COLO829 (cell line): ENCODE measurements around the gene BBX.
"Not testable (repeated sequence)": the region's sequence is repeated elsewhere in the genome, so short reads cannot be mapped to it uniquely, and the experiment has no call there.

ENCODE experiments used
- DNase-seq: peaks from one replicate; pipeline ENCODE4 v3.0.0; 2012; ENCODE audit warnings: low spot score

The BBX gene

DNA sequence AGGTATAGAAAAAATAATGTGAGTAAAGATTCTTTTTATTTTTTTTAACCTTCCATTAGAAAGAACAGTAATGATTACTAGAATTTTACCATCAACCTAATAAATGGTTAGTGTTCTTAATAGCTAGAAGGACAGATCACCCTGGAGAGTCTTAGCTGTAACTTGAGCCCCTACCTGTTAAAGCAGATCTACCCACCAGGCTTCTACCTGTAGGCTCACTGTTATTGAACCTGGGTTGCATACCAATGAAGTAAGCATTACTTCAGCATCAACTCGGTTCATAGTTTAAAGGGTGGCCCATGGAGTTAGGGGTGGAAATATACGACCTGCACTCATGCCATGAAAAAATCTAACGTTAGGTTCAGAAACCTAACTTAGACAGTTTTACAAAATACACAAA is 280.4 kb downstream of the BBX start:
- DNase-seq = no peak

DNA sequence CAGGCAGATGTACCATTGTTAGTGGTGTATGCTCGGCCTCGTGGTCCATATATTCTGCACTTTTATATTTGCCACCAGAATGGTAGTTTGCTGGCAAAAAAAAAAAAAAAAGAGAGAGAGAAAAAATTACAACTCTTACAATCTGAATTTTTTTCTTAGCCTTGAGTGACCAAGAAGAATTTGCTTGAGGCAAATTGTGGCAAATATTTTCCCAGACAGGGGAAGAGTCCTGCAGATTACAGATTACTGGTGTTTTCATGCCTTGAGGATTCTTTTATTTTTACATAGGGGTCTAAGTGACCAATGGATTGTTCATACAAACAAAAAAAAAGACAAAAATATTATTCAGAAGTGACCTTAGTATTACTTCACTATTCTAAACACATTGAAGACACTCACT is 283.3 kb downstream of the BBX start:
- no peak for DNase-seq

DNA sequence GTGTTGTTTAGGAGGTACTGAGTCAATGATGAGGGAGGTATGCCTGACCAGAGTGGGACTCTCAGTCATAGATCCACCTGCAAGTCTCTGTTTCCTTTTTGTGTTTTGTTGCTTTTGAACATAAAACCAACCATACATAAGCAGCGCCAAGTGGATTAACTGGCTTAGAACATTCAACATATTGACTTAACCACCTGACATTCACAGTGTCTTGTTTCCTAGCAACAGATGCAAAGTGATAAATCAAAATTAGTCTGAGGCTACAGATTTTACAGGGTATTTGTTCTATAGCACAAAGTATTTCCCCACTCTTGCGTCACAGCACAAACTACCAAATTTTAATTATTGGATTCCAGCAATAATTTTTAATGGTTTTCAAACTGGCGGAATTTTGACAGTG is 283.8 kb downstream of the BBX start:
- DNase-seq = no peak

DNA sequence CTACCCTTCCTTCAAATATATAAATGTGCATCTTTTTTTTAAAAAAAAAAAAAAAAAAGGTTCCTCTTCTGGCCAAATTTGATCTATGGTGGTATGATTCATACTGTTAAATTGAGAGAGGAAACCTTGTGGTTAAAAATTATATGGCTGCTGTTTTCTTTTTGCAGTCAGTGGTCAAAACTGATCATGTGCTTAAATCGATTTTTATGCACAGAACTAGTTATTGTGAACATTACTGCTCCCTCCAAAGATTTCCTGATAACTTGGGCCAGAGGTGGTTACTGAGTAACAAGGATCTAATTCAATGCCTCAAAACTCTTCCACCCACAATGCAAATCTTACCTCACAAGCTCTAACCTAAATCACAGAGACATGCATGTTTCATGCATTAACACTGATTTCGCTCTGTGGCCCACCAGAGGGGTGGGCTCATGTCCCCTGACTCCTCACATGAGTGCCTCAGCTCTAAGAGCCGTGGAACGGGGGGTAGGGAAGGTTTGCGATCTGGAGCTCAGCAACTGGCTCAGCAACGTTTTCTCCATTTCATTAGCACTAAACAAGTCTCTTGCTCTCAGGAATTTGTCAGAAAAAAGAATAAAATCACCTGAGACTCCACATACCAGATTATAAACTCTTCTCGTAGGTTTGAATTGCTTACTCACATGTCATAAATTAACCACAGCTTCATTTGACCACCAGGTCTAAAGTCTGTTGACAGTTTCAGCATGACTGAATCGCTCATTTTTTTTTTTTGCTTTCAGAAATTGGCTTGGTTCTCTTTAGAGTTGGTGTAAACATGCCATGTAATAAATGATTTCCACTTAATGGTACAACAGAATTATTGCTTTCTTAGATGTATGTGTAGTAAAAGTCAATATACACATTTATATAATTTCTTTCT is 287.7 kb downstream of the BBX start:
- DNase-seq = no peak

DNA sequence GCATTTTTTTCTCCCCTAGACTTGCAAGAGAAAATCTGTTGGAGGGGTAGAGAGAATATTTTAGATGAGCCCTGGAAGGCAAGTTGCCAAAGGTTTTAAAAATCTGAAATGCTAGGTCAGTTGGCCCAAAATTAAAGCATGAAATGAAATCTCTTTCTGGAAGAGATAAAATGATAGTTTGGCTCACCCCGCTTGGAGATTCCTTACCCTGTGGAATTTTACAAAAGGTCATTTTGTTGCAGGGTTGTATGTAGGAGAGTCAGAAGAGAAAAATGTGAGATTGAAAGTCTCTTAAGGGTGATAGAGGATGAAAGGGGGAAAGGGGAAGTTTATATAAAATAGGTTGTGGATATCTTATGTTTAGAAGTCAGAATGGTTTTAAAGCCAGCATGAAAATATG is 290.3 kb downstream of the BBX start:
- DNase-seq = peak; percentile 24

DNA sequence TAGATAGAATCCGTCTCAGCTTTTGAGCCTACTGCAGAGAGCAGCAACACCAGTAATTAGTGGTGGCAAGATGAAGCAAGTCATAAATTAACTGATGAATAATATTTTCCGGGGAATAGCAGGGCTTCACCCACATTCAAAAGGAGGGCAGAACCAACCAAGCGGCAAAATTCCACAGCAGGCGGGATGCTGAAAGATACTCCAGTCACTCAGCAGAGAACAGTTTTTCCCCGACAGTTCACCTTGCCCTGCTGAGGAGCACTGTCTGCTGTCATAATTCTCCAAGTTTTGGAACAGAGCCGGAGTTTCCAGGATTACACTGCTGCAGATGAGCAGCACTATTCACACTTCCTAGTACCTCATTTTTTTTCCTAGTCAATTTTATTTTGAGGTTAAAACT is 293.3 kb downstream of the BBX start:
- DNase-seq = no peak

DNA sequence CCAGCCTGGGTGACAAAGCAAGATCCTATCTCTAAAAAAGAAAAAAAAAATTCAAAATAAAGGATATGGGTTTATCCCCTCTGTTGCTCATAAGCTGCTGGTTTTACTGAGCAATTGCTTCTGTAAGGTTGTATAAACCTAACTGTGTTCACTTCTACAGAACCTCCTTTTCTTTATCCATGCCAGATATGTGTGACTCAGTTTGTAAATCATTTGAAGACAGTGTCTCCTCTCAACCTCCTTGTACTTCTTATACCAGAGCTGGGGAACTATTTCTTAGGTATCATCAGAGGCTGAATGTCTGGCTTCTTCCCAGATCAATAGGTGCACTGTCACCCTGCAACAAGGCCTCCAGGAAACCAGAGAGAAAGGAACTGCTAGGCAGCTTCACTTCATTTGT is 294.3 kb downstream of the BBX start:
- no peak for DNase-seq

DNA sequence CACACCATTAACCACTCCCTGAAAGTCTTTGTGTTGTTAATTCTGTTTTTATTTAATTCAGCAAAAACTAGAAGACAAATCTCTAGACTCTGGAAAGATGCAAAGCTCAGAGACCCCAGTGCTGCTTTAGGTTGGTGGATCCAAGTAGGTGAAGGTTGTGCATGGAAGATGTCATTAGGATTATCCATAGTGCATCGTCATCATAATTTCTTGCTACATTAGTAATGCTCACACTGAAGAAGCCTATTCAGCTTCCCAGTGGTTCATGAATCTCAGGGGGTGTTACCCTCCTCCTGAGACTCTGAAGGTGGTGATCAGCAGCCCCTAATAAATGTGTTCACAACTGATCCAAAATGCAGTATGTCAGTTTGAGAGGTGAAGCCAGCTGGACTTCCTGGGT is 295.3 kb downstream of the BBX start:
- DNase-seq = no peak

DNA sequence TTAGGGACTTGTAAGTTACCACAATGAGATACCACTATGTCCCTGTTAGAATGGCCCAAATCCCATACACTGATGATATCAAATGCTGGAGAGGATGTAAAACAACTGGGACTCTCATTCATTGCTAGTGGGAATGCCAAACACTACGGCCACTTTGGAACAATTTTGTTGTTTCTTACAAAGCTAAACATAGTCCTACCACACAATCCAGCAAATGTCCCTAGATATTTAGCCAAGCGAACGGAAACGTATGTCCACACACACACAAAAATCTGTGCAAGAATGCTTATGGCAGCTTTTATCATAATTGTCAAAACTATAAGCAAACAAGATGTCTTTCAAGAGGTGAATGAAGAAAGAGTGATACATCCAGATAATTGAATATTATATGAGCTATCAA is 296.9 kb downstream of the BBX start:
- no peak for DNase-seq

DNA sequence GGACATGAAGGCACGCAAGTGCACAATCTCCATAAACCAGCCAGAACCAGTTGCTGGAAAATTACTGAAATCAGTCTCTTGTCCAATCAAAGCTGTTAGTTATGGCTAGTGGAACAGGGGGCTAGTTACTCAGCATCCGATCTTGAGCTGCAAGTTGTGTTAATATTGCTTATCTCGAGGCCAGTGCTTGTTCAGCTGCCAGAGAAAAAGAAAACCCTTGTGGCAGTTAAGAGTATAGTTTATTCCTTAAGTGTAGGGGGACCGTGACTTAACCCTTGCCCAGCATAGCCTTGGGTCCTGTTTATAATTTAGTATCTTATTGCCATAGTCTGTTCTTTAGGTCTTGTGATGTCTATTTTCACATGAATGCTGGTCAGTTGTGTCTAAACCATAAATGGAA is 299.5 kb downstream of the BBX start:
- no peak for DNase-seq

DNA sequence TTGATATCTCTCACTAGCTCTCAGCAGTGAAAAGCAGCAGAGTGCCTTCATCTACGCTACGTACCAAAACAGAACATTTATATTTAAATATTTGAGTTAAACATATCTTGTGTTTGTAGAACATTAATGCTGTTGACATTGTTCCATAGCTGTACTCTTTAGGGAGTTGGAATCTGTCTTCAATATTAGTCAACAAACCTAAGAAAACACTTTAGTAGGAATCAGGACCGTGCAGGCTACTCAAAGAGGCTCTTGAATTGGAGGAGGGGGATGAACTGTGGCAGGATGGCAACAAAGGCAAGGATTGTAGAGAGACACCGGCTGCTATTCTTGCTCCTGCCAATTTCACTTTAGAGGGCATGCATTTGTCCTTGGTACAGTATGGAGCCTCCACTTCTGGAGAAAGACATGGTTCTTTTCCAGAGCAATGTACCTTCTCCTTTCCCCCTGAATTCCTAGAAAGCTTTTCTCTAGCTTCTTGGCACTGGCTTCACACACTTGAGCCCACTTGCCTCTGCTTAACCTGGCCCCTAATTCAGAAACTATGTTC is 302.1 kb downstream of the BBX start:
- DNase-seq = no peak

DNA sequence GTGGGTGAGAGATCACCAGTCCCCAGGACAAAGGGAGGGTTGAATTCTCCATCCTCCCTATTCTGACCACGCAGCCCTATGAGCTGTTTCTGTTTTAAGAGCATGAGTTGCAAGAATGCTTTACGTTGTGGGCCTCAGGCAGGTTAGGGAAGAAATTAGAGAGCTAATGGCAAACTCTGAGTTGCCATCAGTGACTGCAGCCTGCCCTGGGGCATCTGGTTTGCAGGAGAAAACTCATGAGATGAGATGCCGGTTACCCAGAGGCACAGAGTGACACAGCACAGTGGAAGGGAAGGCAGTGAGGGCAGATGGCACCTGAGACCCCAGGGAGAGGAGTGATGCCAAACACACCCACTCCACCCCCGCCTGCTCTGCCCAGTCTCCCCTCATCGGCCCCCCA is 302.8 kb downstream of the BBX start:
- no peak for DNase-seq

DNA sequence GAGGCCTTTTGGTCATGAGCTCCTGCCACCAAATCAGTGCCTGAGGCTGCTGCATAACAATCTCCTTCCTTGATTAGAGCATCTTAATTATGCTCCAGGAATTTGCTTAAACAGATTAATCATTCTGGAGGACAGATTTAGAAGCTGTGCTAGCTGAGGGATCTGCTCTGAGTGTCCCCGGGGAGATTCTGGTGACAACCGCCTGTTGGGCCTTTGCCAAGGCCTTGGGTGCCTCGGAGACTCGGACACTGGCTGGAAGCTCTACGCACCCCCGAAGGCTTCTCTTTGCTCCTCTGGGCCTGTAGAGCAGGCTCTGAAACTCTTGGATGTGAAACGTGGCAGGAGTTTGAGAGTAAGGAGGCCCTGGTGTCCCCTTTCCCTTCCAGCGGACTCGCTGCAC is 304.0 kb downstream of the BBX start:
- no peak for DNase-seq

DNA sequence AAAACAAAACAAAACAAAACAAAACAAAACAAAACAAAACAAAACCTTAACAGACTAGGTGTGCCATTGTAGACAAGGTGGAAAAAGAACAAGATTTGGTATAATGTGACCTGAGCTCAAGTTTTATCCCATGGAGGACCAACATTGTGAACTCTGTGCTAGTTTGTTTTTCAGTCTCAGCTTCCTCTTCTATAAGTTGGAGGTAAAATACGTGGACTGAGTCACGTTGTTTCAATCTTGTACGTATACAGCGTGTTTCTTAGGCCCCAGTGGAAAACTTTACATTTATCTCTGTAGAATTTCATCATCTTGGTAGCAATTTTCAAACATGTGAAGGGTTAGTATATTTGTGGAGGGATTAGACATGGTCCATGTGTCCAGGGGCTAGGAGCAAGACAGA is 306.4 kb downstream of the BBX start:
- no peak for DNase-seq

DNA sequence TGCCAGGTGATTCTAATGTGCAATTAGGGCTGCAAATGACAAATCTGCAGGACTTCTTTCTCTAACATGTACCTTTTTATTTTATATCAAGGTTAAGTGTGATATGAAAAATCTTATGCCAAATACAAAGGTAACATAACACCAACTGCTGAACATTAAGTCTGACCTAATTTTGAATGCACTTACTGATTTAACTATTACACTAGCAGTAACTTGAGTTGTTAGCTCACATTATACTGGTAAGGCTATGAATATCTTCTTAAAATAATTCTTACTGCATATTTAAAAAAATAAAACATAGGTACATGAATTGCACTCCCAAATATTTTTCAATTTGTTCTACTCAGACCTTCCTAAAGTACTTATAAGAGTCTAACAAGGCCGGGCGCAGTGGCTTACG is 308.8 kb downstream of the BBX start:
- no peak for DNase-seq

DNA sequence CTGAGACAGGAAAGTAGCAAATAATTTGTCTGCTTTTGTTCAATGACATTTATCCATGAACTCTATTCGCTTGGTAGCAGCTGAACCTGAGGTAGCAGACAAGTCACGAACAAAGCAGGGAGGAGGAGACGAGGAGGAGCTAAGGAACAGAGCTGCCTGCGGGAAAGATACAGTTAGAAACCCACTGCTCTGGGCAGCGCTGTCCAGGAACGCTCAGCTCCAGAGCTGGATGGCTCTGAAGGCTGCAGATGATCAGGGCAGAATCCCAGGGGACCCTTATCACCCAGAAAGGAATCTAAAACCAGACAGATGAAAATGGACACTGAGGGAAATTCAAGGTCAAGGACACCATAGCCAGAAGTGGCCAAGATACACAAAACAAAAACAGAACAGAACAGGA is 310.3 kb downstream of the BBX start:
- no peak for DNase-seq

DNA sequence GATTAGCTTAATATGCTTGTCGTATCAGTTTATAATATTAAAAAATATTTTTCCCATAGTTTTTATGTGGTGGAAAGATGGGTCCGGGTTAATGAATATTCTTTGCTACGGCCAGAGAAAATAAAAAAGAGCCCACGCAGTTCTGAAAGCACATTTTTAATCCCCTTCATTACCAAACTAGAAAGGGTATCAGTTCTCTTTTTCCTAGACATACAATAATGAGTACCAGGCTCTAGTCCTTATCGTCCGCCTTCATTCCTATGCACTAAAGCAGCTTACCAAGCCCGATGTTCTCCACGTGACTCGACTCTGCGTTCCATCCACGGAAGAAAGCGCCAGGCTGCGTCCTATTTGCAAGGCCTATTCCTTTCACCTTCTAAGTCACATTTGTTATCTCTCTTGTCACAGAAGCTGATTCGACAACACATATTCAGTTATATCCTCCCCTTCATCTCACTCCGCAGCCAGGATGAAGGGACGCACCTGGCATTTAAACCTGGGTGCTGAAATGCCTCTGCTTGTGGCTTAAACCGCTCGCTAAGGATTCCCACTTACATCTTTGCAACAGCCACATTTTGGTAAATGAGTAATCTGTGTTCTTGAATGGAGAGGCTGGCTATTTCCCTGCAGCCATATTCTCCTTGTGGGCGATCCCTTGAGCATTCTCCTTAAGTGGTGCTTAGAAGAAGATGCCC is 311.1 kb downstream of the BBX start:
- DNase-seq = no peak

DNA sequence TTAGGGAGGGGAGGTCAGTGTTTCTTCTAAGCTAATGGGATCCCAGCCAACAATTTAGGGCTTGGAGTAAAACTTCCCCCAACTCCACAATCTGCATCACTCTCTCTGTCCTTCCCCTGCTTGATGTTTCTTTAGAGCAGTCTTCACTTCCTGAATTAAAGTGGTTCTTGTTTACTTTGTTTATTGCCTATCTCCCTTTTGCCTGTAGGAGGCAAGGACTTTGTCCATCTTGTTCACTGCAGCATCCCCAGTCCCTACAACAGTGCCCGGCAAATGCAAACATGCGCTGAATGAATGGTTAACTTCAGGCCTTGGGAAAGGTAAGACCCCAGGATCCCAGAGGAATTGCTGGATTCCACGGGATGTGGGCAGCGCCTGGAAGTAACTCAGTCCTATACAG is 312.2 kb downstream of the BBX start:
- not testable (repeated sequence) for DNase-seq

DNA sequence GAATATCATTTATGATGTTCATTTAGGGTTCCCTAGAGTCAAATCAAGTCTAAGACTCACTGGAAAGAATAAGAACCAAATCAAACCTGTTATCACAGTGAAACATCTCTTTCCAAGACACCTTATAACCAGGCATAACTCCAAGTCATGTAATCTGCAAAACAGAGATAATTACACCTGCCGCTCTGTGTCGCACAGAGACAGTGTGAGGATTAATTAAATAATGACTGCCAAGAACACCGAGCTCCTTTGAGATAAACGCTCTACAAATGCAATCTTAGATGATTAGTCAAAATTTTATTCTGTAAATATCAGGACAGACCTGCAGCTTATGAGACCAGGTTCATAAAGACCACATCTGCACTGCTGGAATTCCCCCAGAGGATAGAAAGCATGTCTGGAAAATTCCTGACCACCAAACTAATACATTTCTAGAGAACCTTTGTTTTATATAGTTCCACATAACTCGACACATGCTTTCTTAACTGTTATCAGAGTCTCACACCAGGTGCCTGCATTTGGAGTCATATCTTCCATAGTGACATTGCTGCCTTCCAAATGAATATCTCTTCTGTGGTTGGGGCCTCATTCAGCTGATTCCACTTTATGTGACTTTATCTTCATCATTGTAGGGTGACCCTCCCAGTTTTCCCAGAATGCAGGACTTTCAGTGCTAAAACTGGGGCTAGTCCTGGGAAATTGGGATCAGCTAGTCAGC is 315.3 kb downstream of the BBX start:
- DNase-seq = no peak

DNA sequence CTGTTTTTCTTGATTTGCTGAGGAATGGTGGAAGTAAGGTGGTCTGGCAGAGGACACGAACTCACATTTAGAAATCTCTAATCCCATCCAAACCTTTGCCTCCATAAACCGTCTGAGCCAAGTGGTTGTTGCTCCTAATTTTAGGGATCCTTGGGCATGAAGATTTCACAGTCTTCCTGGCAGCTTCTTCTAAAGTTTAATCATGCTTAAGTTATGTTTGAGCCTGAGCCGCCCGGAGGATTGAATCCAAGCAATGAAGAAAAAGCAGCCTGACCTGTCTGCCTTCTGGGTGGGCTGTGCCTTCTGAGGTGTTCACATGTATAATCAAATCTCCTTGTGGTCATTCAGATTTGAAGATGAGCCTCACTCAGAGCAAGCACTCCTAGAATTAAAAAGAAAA is 319.1 kb downstream of the BBX start:
- DNase-seq = no peak

DNA sequence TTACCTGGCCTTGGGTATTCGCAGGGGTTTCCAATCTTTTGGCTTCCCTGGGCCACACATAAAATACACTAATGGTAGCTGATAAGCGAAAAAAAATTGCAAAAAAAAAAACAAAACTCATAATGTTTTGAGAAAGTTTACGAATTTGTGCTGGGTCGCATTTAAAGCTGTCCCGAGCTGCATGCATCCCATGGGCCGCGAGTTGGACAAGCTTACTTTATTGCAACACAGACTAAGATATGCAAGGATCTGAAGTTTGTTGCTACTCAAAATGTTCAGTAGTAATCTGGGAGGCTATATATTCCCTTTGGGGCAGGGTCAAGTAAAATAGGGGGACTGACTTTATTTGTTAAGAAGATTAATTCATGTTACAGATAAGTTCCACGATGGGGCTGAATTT is 320.2 kb downstream of the BBX start:
- DNase-seq = no peak

DNA sequence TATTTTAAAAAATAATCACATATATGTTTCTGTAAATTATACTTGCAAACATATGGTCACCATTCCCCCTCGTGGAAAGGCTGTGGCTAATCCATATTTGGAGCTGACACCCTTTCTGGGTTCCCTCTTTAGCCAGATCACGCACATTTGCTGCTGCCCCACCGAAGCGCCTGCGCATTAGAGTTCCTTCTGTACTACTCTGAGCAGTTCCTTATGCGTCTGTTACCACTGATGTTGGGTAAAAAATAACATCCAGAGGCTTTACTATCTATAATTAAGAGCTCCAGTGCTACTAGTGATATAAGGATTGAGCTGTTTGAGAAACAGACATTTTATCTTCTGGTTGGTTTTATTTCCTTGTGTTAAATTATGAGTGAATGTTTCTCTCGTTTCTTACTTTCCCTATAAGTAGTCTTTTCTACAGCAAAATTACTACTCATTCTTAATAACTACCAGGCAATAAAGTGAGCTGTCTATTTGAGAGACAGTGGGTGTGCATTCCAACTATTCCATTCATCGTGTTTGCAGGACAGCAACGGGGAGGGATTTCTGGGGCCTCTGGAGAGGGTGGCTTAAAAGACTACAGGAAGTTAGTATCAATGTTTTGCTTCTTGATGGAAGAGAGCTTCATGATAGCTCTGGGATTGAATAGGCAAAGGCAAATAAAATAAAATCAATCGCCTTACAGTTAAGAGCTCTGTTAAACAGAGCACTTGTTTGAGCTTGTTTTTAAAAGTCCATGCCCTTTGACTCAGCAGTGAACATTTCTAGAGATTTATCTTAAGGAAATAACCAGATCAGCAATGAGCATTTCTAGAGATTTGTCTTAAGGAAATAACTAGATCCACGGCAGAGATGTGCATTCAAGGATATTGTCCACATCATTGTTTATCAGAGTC is 322.9 kb downstream of the BBX start:
- peak; percentile 37 for DNase-seq
